Measurements from ENCODE around the gene TSBP1.
"Not testable (repeated sequence)": the region's sequence is repeated elsewhere in the genome, so short reads cannot be mapped to it uniquely, and the experiment has no call there.

GRCh38 chr6:32294980-32295379 lies 76.7 kb downstream of the TSBP1 start:
- TF ChIP-seq POLR2A, SPI1, POLR2AphosphoS5, POU2F2, TAF1 (IDR thresholded peaks at IDR 0.05; ENCODE audit: low read depth, low read length): not testable (repeated sequence)

Data from GM12891 (cell line).